ENCODE measurements around the gene RASGRP3.

RASGRP3 gene

GRCh38 chr2:33589444-33589843 lies 113.0 kb downstream of the RASGRP3 start:
- DNase-seq: no peak

- DNase-seq: no peak
These were observed 118.9 kb downstream of the RASGRP3 start for GRCh38 chr2:33595385-33595784.

GRCh38 chr2:33597026-33597425 lies 120.6 kb downstream of the RASGRP3 start:
- DNase-seq: no peak

- DNase-seq: peak; percentile 37
These were observed 122.2 kb downstream of the RASGRP3 start for GRCh38 chr2:33598561-33599174.

GRCh38 chr2:33599175-33599942 lies 122.9 kb downstream of the RASGRP3 start, which contains the start of gene FAM98A:
TSS of gene FAM98A (minus strand) at chr2:33599299. CDS start at chr2:33599221, 78 bp downstream.
- peak; percentile 98 for DNase-seq

- DNase-seq: no peak
These were observed 123.4 kb downstream of the RASGRP3 start for GRCh38 chr2:33599943-33600192.

GRCh38 chr2:33602201-33602830 lies 125.9 kb downstream of the RASGRP3 start:
- no peak for DNase-seq

GRCh38 chr2:33603416-33603815 lies 127.0 kb downstream of the RASGRP3 start:
- no peak for DNase-seq

- no peak for DNase-seq
These were observed 128.6 kb downstream of the RASGRP3 start for GRCh38 chr2:33605056-33605455.

GRCh38 chr2:33606100-33606499 lies 129.7 kb downstream of the RASGRP3 start:
- no peak for DNase-seq

- no peak for DNase-seq
These were observed 130.2 kb downstream of the RASGRP3 start for GRCh38 chr2:33606622-33607021.

- DNase-seq: no peak
These were observed 130.8 kb downstream of the RASGRP3 start for GRCh38 chr2:33607251-33607721.

- DNase-seq: no peak
These were observed 131.5 kb downstream of the RASGRP3 start for GRCh38 chr2:33607905-33608304.

GRCh38 chr2:33614190-33614589 lies 137.7 kb downstream of the RASGRP3 start:
- DNase-seq: no peak

Data from NCI-H345 (cell line).